Panc1 (cell line): ENCODE results near the gene RILPL1.

ENCODE experiments used
- CTCF ChIP-seq: fragments of 450-650 bp; IDR thresholded peaks from 2 replicates; pipeline ENCODE4 v1.5.1; 2017; ENCODE audit warnings: mild to moderate bottlenecking
- SIN3A ChIP-seq: IDR thresholded peaks from 2 replicates; pipeline ENCODE4 v1.6.1; 2012; ENCODE audit warnings: low read depth, mild to moderate bottlenecking, low read length, moderate library complexity, borderline replicate concordance; ENCODE audit not compliant: insufficient read depth
- TCF7L2 ChIP-seq: IDR thresholded peaks from 2 replicates; pipeline ENCODE4 v1.6.1; 2011; ENCODE audit warnings: mild to moderate bottlenecking, low read depth, low read length, inconsistent platforms
- TF ChIP-seq, protein P1 (sequence below), 2 experiments: IDR thresholded peaks; 2 replicates each; pipeline ENCODE4 v1.6.1; 2011 to 2012; ENCODE audit warnings: low read depth in 2 of 2, control low read depth in 1 of 2, low read length in 1 of 2, mild to moderate bottlenecking in 1 of 2, moderate library complexity in 1 of 2; ENCODE audit not compliant: insufficient read depth in 1 of 2

GRCh38 chr12:123479442-123480180, 53.9 kb downstream of the RILPL1 start:
- no peak for TF ChIP-seq SIN3A
- TF ChIP-seq TCF7L2 = no peak
- TF ChIP-seq CTCF = no peak
- TF ChIP-seq, protein P1, sequence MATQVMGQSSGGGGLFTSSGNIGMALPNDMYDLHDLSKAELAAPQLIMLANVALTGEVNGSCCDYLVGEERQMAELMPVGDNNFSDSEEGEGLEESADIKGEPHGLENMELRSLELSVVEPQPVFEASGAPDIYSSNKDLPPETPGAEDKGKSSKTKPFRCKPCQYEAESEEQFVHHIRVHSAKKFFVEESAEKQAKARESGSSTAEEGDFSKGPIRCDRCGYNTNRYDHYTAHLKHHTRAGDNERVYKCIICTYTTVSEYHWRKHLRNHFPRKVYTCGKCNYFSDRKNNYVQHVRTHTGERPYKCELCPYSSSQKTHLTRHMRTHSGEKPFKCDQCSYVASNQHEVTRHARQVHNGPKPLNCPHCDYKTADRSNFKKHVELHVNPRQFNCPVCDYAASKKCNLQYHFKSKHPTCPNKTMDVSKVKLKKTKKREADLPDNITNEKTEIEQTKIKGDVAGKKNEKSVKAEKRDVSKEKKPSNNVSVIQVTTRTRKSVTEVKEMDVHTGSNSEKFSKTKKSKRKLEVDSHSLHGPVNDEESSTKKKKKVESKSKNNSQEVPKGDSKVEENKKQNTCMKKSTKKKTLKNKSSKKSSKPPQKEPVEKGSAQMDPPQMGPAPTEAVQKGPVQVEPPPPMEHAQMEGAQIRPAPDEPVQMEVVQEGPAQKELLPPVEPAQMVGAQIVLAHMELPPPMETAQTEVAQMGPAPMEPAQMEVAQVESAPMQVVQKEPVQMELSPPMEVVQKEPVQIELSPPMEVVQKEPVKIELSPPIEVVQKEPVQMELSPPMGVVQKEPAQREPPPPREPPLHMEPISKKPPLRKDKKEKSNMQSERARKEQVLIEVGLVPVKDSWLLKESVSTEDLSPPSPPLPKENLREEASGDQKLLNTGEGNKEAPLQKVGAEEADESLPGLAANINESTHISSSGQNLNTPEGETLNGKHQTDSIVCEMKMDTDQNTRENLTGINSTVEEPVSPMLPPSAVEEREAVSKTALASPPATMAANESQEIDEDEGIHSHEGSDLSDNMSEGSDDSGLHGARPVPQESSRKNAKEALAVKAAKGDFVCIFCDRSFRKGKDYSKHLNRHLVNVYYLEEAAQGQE (IDR thresholded peaks at IDR 0.05; ENCODE audit: insufficient read depth in 1 of 2, low read depth in 2 of 2, low read length in 1 of 2) = no peak
